Upper lobe of left lung (tissue), 6 donors: ENCODE measurements around the gene WDR5B. TPM values are rescaled to one million over a fixed set of nuclear protein-coding genes. Genes with fewer than 3 reads are reported as not detected.

Source experiments
- ATAC-seq, 2 donors: fragments of 200-7000 bp; cut with Tn5 transposase; one replicate each; pipeline ENCODE4 v1.9.1; 2022; ENCODE audit warnings: mild to moderate bottlenecking in 2 of 2, moderate library complexity in 2 of 2; ENCODE audit not compliant: low FRiP score in 2 of 2
- DNase-seq, 2 donors: peaks; one replicate each; pipeline ENCODE4 v3.0.0-alpha.2; 2019 to 2020
- H3K27ac ChIP-seq, 4 donors: fragments of 200-600 bp; sonication (generic); one replicate each; pipeline ENCODE4 v1.5.1; 2016 to 2019
- H3K27me3 ChIP-seq, 4 donors: fragments of 200-600 bp; sonication (generic); one replicate each; pipeline ENCODE4 v1.5.1; 2017 to 2019
- H3K36me3 ChIP-seq, 4 donors: fragments of 200-600 bp; sonication (generic); one replicate each; pipeline ENCODE4 v1.5.1; 2016 to 2019
- H3K4me1 ChIP-seq, 4 donors: fragments of 200-600 bp; sonication (generic); one replicate each; pipeline ENCODE4 v1.5.1; 2018 to 2019
- H3K4me3 ChIP-seq, 4 donors: fragments of 200-600 bp; sonication (generic); one replicate each; pipeline ENCODE4 v1.5.1; 2017 to 2019; ENCODE audit warnings: mild to moderate bottlenecking in 2 of 4, moderate library complexity in 1 of 4
- H3K9me3 ChIP-seq, 4 donors: fragments of 200-600 bp; sonication (generic); one replicate each; pipeline ENCODE4 v1.5.1; 2018 to 2019
- EP300 ChIP-seq, 4 donors: sonication (generic); formaldehyde crosslinking; IDR thresholded peaks; one replicate each; pipeline ENCODE4 v1.5.1; 2017; ENCODE audit warnings: antibody characterized with exemption in 4 of 4, control low read depth in 2 of 4
- POLR2A ChIP-seq, 4 donors: fragments of 450-650 bp; IDR thresholded peaks; one replicate each; pipeline ENCODE4 v1.5.1; 2016 to 2017; ENCODE audit warnings: antibody characterized with exemption in 4 of 4, mild to moderate bottlenecking in 2 of 4
- POLR2AphosphoS5 ChIP-seq, 2 donors: sonication (generic); formaldehyde crosslinking; IDR thresholded peaks; one replicate each; pipeline ENCODE4 v1.5.1; 2017; ENCODE audit warnings: antibody characterized with exemption in 2 of 2
- WGBS, 2 donors: methylation state at CpG; one replicate each; pipeline ENCODE4 v1.1.5; 2017 to 2018; 5-methylcytosine and 5-hydroxymethylcytosine counted together
- total RNA-seq, 6 donors: library from RNA; depleted of rRNA in 4 of 6; stranded (reverse); fragments of >200 nt in 4 of 6; gene quantifications; one replicate each; pipeline versions ENCODE4 v1.1.0 to v1.2.1, GENCODE V29; 2016 to 2021
- TF ChIP-seq, protein P1 (sequence below), 6 experiments: fragments of 450-650 bp in 4 of 6; fragments of 200-600 bp in 2 of 6; sonication (generic) in 2 of 6; IDR thresholded peaks; one replicate each; pipeline ENCODE4 v1.5.1; 2016 to 2019; ENCODE audit warnings: antibody characterized with exemption in 6 of 6
- donor health status: DM: no; HTN: no; CAD: no; lungs with moderate emphysema.
- donor health status: DM: no; HTN: yes; CAD: no; lungs with severe emphysema.

WDR5B gene
- total RNA-seq, 6 donors from 2014 or later: 2.0 to 8.4 (median 5.4) TPM

DNA sequence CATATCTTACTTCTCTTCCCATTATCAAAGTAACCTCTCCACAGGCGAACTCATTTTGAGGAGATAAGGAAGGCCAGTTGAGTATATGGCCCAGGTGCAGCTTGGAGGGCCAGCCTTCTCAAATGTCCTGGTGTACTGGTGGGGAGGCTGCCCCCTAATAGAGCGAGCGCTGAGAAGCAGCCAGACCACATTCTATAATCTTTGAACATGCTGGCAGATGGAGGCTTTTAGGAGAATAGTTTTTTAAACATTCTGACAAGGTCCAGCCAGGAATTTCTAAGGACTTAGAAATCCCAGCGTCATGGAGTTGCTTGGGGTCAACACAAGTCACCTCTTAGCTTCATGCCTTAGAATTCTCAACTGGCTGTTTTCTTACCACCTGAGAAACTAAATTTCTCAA is 5.8 kb downstream of the WDR5B start:
- ATAC-seq (no peak), DNase-seq (no peak)
- H3K27ac ChIP-seq: peak overlapping the region in 2 of 4 donors; percentile 57 to 59
- 90 to 95% methylated on average over 4 of the region's 4 CpGs for WGBS, 2 donors
- TF ChIP-seq POLR2AphosphoS5 (IDR thresholded peaks at IDR 0.05) (no peak), POLR2A (IDR thresholded peaks at IDR 0.05) (no peak), EP300 (IDR thresholded peaks at IDR 0.05) (no peak)
- TF ChIP-seq, protein P1, sequence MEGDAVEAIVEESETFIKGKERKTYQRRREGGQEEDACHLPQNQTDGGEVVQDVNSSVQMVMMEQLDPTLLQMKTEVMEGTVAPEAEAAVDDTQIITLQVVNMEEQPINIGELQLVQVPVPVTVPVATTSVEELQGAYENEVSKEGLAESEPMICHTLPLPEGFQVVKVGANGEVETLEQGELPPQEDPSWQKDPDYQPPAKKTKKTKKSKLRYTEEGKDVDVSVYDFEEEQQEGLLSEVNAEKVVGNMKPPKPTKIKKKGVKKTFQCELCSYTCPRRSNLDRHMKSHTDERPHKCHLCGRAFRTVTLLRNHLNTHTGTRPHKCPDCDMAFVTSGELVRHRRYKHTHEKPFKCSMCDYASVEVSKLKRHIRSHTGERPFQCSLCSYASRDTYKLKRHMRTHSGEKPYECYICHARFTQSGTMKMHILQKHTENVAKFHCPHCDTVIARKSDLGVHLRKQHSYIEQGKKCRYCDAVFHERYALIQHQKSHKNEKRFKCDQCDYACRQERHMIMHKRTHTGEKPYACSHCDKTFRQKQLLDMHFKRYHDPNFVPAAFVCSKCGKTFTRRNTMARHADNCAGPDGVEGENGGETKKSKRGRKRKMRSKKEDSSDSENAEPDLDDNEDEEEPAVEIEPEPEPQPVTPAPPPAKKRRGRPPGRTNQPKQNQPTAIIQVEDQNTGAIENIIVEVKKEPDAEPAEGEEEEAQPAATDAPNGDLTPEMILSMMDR (IDR thresholded peaks at IDR 0.05): no peak
- H3K9me3 ChIP-seq: no peaks in the 10 kb centered on the region
- peaks cover 0 to 61% (median 9%) of the 10 kb centered on the region in 4 donors for H3K36me3 ChIP-seq
- H3K27me3 ChIP-seq: no peaks in the 10 kb centered on the region
- peaks cover 4 to 12% (median 10%) of the 10 kb centered on the region in 4 donors for H3K4me1 ChIP-seq
- H3K4me3 ChIP-seq: no peak overlapping the region

DNA sequence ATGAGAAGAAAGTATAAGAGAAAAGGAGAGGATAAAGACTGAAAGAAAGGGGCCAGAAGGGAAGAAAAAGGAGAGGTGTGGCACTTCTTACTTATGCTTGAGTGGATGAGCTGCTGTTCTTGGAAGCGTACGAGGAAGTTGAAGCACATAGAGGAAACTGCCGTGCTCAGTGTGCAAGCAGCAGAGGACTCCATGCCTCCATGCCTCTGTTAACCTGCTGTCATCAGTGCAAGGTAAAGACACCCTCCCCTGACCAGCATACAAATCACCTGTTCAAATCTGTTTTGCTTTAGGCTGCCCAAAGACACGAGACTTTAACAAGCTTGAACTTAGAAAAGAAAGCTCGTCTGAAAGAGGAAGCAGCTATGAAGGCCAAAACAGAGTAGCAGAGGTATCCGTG is 6.4 kb downstream of the WDR5B start:
- ATAC-seq: peak; percentile 53 to 63
- WGBS, 2 donors: 60 to 65% methylated on average over 6 of the region's 6 CpGs
- DNase-seq: peak in 1 of 2 donors; percentile 34
- TF ChIP-seq POLR2A (IDR thresholded peaks at IDR 0.05) (no peak), POLR2AphosphoS5 (IDR thresholded peaks at IDR 0.05) (no peak), EP300 (IDR thresholded peaks at IDR 0.05) (no peak)
- TF ChIP-seq, protein P1 (IDR thresholded peaks at IDR 0.05): no peak
- peaks cover 0 to 6% (median 3%) of the 10 kb centered on the region in 4 donors for H3K4me1 ChIP-seq
- H3K9me3 ChIP-seq: no peaks in the 10 kb centered on the region
- peak overlapping the region; percentile 14 to 59 (median 51) for H3K27ac ChIP-seq
- no peaks in the 10 kb centered on the region for H3K27me3 ChIP-seq
- H3K4me3 ChIP-seq: no peak overlapping the region
- H3K36me3 ChIP-seq: peaks cover 0 to 68% (median 9%) of the 10 kb centered on the region in 4 donors

DNA sequence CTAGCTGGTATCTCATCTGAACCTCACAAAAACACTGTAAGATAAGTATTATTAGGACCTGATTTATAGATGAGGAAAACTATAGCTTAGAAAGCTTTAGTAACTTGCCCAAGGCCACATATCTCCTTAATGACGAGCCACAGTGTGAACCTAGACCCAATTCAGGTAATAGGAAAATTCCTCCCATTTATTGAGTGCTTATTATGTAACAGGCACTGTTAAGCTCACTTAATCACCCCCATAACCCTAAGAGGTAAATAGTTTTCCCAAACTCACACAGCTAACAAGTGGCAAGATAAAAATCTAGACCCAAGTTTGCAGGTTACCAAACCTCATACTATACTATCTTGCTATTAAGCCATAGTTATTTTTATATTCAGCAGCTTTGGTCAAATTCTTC is 7.9 kb downstream of the WDR5B start:
- no peaks in the 10 kb centered on the region for H3K9me3 ChIP-seq
- no peak overlapping the region for H3K4me3 ChIP-seq
- H3K36me3 ChIP-seq: peaks cover 0 to 83% (median 11%) of the 10 kb centered on the region in 4 donors
- no peak for ATAC-seq
- H3K27ac ChIP-seq: no peak overlapping the region
- DNase-seq: no peak
- no peaks in the 10 kb centered on the region for H3K4me1 ChIP-seq
- TF ChIP-seq EP300 (IDR thresholded peaks at IDR 0.05) (no peak), POLR2AphosphoS5 (IDR thresholded peaks at IDR 0.05) (no peak), POLR2A (IDR thresholded peaks at IDR 0.05) (no peak)
- TF ChIP-seq, protein P1 (IDR thresholded peaks at IDR 0.05): no peak
- H3K27me3 ChIP-seq: no peaks in the 10 kb centered on the region
- WGBS, 2 donors: 91 to 100% methylated on average over 1 of the region's 1 CpG

DNA sequence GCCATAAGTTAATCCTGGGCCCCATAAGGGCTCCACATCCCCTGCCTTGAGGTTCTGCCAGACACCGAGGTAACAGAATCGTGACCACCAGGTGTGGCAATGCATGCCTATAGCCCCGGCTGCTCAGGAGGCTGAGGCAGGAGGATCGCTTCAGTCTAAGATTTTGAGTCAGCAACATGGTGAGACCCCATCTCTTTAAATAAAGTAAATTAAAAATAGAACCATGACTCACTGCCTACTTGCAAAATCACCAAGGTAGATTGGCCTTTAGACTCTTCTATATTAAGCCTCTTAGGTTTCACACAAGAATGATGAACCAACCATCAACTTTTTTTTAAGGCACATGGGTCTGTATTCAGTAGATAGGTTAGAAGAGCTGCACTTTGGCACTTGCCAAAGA is 9.7 kb downstream of the WDR5B start:
- no peak for ATAC-seq
- TF ChIP-seq, protein P1 (IDR thresholded peaks at IDR 0.05): no peak
- no peak for TF ChIP-seq POLR2AphosphoS5 (IDR thresholded peaks at IDR 0.05)
- no peak for TF ChIP-seq EP300 (IDR thresholded peaks at IDR 0.05)
- TF ChIP-seq POLR2A (IDR thresholded peaks at IDR 0.05): no peak
- no peak overlapping the region for H3K27ac ChIP-seq
- 92 to 98% methylated on average over 4 of the region's 4 CpGs for WGBS, 2 donors
- H3K9me3 ChIP-seq: no peaks in the 10 kb centered on the region
- H3K4me1 ChIP-seq: no peaks in the 10 kb centered on the region
- no peak overlapping the region for H3K4me3 ChIP-seq
- peaks cover 0 to 72% (median 9%) of the 10 kb centered on the region in 4 donors for H3K36me3 ChIP-seq
- H3K27me3 ChIP-seq: no peaks in the 10 kb centered on the region
- no peak for DNase-seq

DNA sequence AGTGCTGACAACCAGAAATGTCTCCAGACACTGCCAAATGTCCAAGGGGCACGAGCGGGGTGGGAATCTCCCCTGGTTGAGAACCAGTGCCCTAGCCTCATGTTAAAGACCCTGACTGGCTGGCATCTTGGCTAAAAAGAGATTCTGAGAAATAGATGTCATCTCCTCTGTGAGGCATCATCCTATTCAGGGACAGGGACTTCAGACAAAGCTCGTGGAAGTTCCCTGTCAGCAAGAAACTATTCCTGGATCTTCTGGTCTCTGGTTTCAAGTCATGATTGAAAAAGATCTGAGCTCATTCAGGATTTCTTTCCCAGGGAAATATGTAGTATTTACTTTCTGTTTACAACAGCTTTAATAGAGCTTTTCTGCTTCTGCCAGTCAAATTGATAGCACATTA is 10.8 kb downstream of the WDR5B start:
- ATAC-seq (no peak), DNase-seq (no peak)
- peaks cover 0 to 63% (median 8%) of the 10 kb centered on the region in 4 donors for H3K36me3 ChIP-seq
- no peak overlapping the region for H3K4me3 ChIP-seq
- TF ChIP-seq POLR2AphosphoS5 (IDR thresholded peaks at IDR 0.05) (no peak), POLR2A (IDR thresholded peaks at IDR 0.05) (no peak), EP300 (IDR thresholded peaks at IDR 0.05) (no peak)
- TF ChIP-seq, protein P1 (IDR thresholded peaks at IDR 0.05): no peak
- H3K9me3 ChIP-seq: no peaks in the 10 kb centered on the region
- no peaks in the 10 kb centered on the region for H3K27me3 ChIP-seq
- whole genome bisulfite sequencing, 2 donors: 86 to 93% methylated on average over 3 of the region's 3 CpGs
- no peak overlapping the region for H3K27ac ChIP-seq
- no peaks in the 10 kb centered on the region for H3K4me1 ChIP-seq
